ENCODE measurements around the gene ACTL6B.

- TF ChIP-seq EZH2phosphoT487 (IDR thresholded peaks at IDR 0.05; ENCODE audit: low read depth, severe bottlenecking, unreplicated experiment) (no peak), EZH2 (IDR thresholded peaks at IDR 0.05; ENCODE audit: borderline replicate concordance) (no peak), CTCF (IDR thresholded peaks at IDR 0.05; ENCODE audit: poor library complexity) (no peak)
These were observed 57.8 kb downstream of the ACTL6B start for GRCh38 chr7:100598425-100598824.

Data from hepatocyte (in vitro differentiated cells).